HepG2 (cell line): ENCODE data around the gene MIR17HG. TPM values are rescaled to one million over a fixed set of nuclear protein-coding genes. Genes with fewer than 3 reads are reported as not detected.

Experiments used
- CBFB ChIP-seq: sonication (generic); formaldehyde crosslinking; IDR thresholded peaks from 2 replicates; pipeline ENCODE4 v1.4.0; 2020; ENCODE audit warnings: missing genetic modification reagents
- CREM ChIP-seq, 2 experiments: sonication (generic) in 1 of 2; formaldehyde crosslinking in 1 of 2; IDR thresholded peaks; 2 replicates each; pipeline versions ENCODE4 v1.4.0 to v1.6.1; 2016 to 2020; ENCODE audit warnings: antibody characterized with exemption in 1 of 2, mild to moderate bottlenecking in 1 of 2, missing genetic modification reagents in 1 of 2
- ELF3 ChIP-seq: IDR thresholded peaks from 2 replicates; pipeline ENCODE4 v1.6.1; 2016; ENCODE audit warnings: missing genetic modification reagents, missing compliant biosample characterization
- FOXA1 ChIP-seq, 2 experiments: fragments of 450-650 bp in 1 of 2; sonication (generic) in 1 of 2; formaldehyde crosslinking in 1 of 2; IDR thresholded peaks; 2 replicates each; pipeline versions ENCODE4 v1.4.0 to v1.6.1; 2016 to 2020; ENCODE audit warnings: missing genetic modification reagents in 1 of 2
- GLI4 ChIP-seq: sonication (generic); formaldehyde crosslinking; IDR thresholded peaks from 2 replicates; pipeline ENCODE4 v1.5.1; 2020; ENCODE audit warnings: missing genetic modification reagents, mild to moderate bottlenecking, moderate library complexity, borderline replicate concordance
- HDAC1 ChIP-seq: sonication (generic); formaldehyde crosslinking; IDR thresholded peaks from 2 replicates; pipeline ENCODE4 v1.5.1; 2020; ENCODE audit warnings: mild to moderate bottlenecking, missing genetic modification reagents
- HOXA3 ChIP-seq: sonication (generic); formaldehyde crosslinking; IDR thresholded peaks from 2 replicates; pipeline ENCODE4 v1.5.0; 2020; ENCODE audit warnings: missing genetic modification reagents
- KDM1A ChIP-seq: IDR thresholded peaks from 2 replicates; pipeline ENCODE4 v1.6.1; 2016; ENCODE audit warnings: missing compliant biosample characterization
- MED13 ChIP-seq: sonication (generic); formaldehyde crosslinking; IDR thresholded peaks from 2 replicates; pipeline ENCODE4 v1.5.0; 2020; ENCODE audit warnings: missing genetic modification reagents
- NFE2L1 ChIP-seq: sonication (generic); formaldehyde crosslinking; IDR thresholded peaks from 2 replicates; pipeline ENCODE4 v1.4.0; 2020; ENCODE audit warnings: missing genetic modification reagents, mild to moderate bottlenecking, borderline replicate concordance
- NFIC ChIP-seq: IDR thresholded peaks from 2 replicates; pipeline ENCODE4 v1.6.1; 2012; ENCODE audit warnings: mild to moderate bottlenecking, low read length, inconsistent platforms
- SMC3 ChIP-seq: IDR thresholded peaks from 2 replicates; pipeline ENCODE4 v1.6.1; 2011; ENCODE audit warnings: low read length, improper control_type of control experiment
- ZBTB39 ChIP-seq: sonication (generic); formaldehyde crosslinking; IDR thresholded peaks from 2 replicates; pipeline ENCODE4 v1.5.0; 2020; ENCODE audit warnings: missing genetic modification reagents
- ZFAT ChIP-seq: sonication (generic); formaldehyde crosslinking; conservative IDR thresholded peaks from 2 replicates; pipeline ENCODE4 v1.8.1; 2023; ENCODE audit warnings: missing genetic modification reagents, inconsistent platforms
- ZFP37 ChIP-seq: sonication (generic); formaldehyde crosslinking; IDR thresholded peaks from 2 replicates; pipeline ENCODE4 v1.4.0; 2020; ENCODE audit warnings: missing genetic modification reagents, borderline replicate concordance
- ZNF234 ChIP-seq: sonication (generic); formaldehyde crosslinking; conservative IDR thresholded peaks from 2 replicates; pipeline ENCODE4 v1.5.1; 2020; ENCODE audit warnings: mild to moderate bottlenecking, missing genetic modification reagents
- ZNF382 ChIP-seq: sonication (generic); formaldehyde crosslinking; IDR thresholded peaks from 2 replicates; pipeline ENCODE4 v1.5.0; 2020; ENCODE audit warnings: missing genetic modification reagents, mild to moderate bottlenecking, borderline replicate concordance
- ZNF468 ChIP-seq: sonication (generic); formaldehyde crosslinking; IDR thresholded peaks from 2 replicates; pipeline ENCODE4 v1.8.0; 2022; ENCODE audit warnings: mild to moderate bottlenecking, moderate library complexity, missing genetic modification reagents
- ZNF607 ChIP-seq: sonication (generic); formaldehyde crosslinking; IDR thresholded peaks from 2 replicates; pipeline ENCODE4 v1.5.1; 2020; ENCODE audit warnings: missing genetic modification reagents, mild to moderate bottlenecking, borderline replicate concordance
- ZNF639 ChIP-seq: conservative IDR thresholded peaks from 2 replicates; pipeline ENCODE4 v1.6.1; 2018; ENCODE audit warnings: missing genetic modification reagents
- ZNF839 ChIP-seq: sonication (generic); formaldehyde crosslinking; IDR thresholded peaks from 2 replicates; pipeline ENCODE4 v1.4.0; 2020; ENCODE audit warnings: missing genetic modification reagents, mild to moderate bottlenecking, borderline replicate concordance
- polyA plus RNA-seq, 8 experiments: library from polyadenylated mRNA; depleted of rRNA in 3 of 8; stranded (reverse) in 7 of 8; unstranded in 1 of 8; fragments of >200 nt; fragmentation: Illumina TruSeq in 4 of 8; extraction: Trizol in 4 of 8; gene quantifications; 2 replicates each; pipeline versions ENCODE4 v1.2.1 to v1.2.3, GENCODE V29; 2011 to 2016; ENCODE audit warnings: low read depth in 4 of 8, missing spikeins in 1 of 8, mixed read lengths in 1 of 8; ENCODE audit not compliant: insufficient read depth in 1 of 8
- total RNA-seq, 5 experiments: library from RNA; depleted of rRNA; stranded (reverse); fragments of >200 nt; fragmentation: Illumina TruSeq; extraction: Trizol; gene quantifications; 2 replicates each; pipeline ENCODE4 v1.2.3, GENCODE V29; 2016; ENCODE audit warnings: low read depth in 1 of 5
- TF ChIP-seq, protein P1 (sequence below): sonication (generic); formaldehyde crosslinking; IDR thresholded peaks from 2 replicates; pipeline ENCODE4 v1.4.0; 2020; ENCODE audit warnings: missing genetic modification reagents

Gene MIR17HG
- total and polyA plus RNA-seq, 2 of the 13 experiments (the other 11 are each of a cell fraction or from before 2014, with no cell fraction given): 2.5 to 12.3 TPM

DNA sequence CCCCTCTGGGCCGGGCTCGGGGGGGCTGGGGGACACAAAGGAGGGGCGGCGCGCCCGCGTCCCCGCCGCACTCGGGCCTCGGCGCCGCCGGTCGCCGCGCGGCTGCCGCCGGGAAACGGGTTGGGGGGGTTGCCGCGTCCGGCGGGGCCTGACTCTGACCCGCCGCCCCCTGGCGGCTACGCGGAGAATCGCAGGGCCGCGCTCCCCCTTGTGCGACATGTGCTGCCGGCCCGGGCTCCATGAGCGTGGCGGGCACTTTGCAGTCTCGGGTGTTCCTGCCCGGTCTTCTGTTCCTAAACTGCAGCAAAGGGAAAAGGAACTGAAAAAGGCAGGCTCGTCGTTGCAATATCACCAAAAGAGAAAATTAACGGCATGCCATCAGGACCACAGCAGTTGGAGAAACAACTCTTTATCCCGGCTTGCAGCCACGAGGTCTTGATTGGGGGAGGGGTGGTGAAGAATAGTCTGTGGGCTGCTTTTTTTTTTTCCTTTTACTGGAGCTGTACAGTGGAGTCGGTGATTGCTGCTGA, 1.5 kb downstream of the MIR17HG start (continued):
- TF ChIP-seq CREM (IDR thresholded peaks at IDR 0.05): peak; percentile 17; the same call in 1 of the 2 replicates
- TF ChIP-seq CREM (CRISPR knock-in tag; IDR thresholded peaks at IDR 0.05): no peak
- TF ChIP-seq ZBTB39: no peak
- TF ChIP-seq ZNF639 (CRISPR knock-in tag): peak; percentile 97
- TF ChIP-seq GLI4 (CRISPR knock-in tag): no peak
- TF ChIP-seq HOXA3: peak; percentile 74
- no peak for TF ChIP-seq SMC3
- TF ChIP-seq ZNF234: no peak
- no peak for TF ChIP-seq NFIC
- no peak for TF ChIP-seq ZNF382
- TF ChIP-seq CBFB (CRISPR knock-in tag): 0 out of 2 replicates have a peak, but pooled peaks have one; percentile 42
- TF ChIP-seq HDAC1 (CRISPR knock-in tag): peak; percentile 56
- no peak for TF ChIP-seq ZFAT (CRISPR knock-in tag)
- no peak for TF ChIP-seq ZFP37
- 0 out of 2 replicates have a peak, but pooled peaks have one; percentile 46 for TF ChIP-seq MED13 (CRISPR knock-in tag)
- TF ChIP-seq ELF3 (CRISPR knock-in tag): peak; percentile 52; the same call in 1 of the 2 replicates
- TF ChIP-seq FOXA1 (IDR thresholded peaks at IDR 0.05): no peak
- no peak for TF ChIP-seq FOXA1 (CRISPR knock-in tag; IDR thresholded peaks at IDR 0.05)
- no peak for TF ChIP-seq ZNF839 (CRISPR knock-in tag)
- TF ChIP-seq, protein P1, sequence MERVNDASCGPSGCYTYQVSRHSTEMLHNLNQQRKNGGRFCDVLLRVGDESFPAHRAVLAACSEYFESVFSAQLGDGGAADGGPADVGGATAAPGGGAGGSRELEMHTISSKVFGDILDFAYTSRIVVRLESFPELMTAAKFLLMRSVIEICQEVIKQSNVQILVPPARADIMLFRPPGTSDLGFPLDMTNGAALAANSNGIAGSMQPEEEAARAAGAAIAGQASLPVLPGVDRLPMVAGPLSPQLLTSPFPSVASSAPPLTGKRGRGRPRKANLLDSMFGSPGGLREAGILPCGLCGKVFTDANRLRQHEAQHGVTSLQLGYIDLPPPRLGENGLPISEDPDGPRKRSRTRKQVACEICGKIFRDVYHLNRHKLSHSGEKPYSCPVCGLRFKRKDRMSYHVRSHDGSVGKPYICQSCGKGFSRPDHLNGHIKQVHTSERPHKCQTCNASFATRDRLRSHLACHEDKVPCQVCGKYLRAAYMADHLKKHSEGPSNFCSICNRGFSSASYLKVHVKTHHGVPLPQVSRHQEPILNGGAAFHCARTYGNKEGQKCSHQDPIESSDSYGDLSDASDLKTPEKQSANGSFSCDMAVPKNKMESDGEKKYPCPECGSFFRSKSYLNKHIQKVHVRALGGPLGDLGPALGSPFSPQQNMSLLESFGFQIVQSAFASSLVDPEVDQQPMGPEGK: peak; percentile 91
- TF ChIP-seq KDM1A (CRISPR knock-in tag): no peak
- TF ChIP-seq NFE2L1 (CRISPR knock-in tag): no peak
- peak; percentile 29; the same call in 1 of the 2 replicates for TF ChIP-seq ZNF607 (CRISPR knock-in tag)
- TF ChIP-seq ZNF468 (CRISPR knock-in tag): no peak
